HG03565 (cell line): ENCODE measurements around the gene ESPL1.

Experiments
- ATAC-seq: cut with Tn5 transposase; IDR thresholded peaks from one replicate; pipeline ENCODE4 v1.9.1; 2021; ENCODE audit warnings: mild to moderate bottlenecking, moderate library complexity; ENCODE audit not compliant: unreplicated experiment

ESPL1 gene

DNA sequence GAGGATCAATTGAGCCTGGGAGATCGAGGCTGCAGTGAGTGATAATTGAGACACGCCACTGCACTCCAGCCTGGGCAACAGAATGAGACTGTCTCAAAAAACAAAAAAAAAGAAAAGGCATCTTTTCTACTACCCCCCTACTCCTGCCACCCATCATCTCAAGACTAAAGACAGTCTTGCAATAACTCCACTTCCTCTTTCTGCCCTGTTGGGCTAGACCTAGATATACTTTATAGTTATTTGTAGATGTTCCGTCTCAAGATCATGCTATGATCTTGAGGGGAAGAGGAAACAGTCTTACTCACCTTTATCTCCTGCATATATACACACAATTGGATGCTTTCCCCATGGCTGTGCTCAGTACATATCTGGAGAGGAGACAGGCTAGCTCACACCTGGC is 12.1 kb upstream of the ESPL1 start:
- ATAC-seq, result no peak

DNA sequence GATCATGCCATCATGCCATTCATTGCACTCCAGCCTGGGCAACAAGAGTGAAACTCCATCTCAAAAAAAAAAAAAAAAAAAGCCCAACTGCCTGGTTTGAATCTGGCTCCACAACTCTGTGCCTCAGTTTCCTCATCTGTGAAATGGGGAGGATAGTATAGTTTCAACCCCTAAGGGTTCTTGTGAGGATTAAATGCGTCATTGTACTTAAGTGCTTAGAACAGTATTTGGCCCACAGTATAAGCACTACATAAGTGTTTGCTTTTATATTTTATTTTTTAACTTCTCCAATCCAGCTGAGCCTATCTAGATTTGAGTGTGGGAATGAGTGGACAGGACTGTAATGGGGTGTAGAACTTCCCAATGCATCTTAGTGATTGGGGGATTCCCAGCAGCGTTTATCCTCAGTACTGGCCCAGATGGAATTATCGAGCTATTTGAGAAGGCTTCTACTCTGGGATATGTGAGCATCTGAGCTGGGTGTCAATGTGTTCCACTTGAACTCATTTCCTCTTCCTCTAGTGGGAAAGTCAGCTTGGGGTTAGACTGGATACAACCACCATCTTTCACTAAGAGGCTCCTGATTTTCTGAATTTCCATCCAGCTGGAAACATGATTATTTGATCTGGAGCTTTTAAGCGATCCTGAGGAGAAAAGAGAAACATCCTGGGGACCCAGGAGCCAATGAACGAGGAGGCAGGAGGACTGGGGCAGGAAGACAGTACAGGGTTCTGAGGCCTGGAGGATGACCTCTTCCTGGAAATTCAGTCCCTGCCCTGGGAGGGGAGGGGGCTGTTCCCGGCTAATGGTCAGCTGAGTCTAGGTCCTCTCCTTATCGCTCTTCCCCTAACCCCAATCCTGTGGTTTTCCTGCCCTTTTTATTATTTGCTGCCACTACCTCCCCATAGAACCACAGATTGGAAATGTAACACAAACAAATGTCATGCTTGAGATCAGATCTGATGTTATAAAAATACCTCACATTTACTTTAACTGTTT is 9.3 kb upstream of the ESPL1 start:
- no peak for ATAC-seq

DNA sequence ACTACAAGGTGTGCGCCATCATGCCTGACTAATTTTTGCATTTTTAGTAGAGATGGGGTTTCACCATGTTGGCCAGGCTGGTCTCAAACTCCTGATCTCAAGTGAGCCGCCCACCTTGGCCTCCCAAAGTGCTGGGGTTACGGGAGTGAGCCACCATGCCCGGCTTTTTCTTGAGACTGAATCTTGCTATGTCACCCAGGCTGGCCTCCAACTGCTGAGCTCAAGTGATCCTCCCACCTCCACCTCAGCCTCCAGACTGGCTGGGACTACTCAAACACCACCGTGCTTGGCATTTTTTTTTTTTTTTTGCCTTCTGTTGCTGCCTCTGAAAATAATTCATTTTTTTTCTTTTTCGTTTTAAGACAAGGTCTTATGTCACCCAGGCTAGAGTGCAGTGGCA is 8.2 kb upstream of the ESPL1 start:
- no peak for ATAC-seq

DNA sequence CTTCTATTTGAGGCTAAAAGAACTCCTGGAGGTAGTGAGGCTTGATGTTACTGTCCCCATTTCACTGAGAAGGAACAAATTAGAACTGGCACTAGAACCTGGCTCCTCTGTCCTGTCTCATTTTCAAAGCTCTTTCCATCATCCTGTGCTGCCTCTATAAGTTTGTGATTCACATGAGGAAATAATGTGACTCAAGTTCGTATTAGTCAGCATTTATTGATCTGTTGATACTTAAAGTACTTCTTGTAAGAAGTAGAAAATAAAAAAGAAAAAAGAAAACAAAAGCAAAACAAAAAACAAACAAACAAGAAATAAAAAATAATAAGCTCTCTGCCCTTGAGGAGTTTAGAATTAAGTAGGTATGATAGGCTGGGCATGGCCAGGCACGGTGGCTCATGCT is 2.3 kb upstream of the ESPL1 start:
- ATAC-seq, result no peak

DNA sequence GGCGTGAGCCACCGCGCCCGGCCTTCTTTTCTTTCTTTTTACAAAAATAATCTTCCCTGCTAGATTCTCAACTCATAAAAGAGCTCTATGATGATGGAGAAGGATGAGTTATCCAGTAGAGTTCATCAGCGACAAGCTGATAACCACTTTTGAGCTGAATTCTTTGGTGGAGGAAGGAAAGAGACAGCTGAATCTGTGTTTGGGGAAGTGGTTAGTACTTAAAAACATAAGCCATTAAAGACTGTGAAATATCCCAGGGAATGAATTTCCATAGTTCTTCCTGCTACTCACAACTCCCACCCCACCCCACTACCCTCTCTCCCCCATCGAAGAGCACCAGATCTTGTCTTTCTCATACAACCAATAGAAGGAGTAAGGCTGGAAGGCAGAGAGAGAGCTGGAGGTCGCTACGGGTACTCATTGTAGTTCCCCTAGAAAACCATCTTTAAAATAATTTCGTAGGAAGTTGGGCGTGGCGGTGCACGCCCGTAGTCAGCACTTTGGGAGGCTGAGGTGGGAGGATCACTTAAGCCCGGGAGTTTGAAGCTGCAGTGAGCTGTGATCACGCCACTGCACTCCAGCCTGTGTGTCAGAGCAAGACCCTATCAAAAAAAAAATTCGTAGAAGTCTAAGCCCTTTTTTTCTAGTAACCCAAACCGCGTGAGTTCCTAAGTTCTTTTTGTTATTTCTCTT is 647 bp upstream of the ESPL1 start:
- no peak for ATAC-seq

DNA sequence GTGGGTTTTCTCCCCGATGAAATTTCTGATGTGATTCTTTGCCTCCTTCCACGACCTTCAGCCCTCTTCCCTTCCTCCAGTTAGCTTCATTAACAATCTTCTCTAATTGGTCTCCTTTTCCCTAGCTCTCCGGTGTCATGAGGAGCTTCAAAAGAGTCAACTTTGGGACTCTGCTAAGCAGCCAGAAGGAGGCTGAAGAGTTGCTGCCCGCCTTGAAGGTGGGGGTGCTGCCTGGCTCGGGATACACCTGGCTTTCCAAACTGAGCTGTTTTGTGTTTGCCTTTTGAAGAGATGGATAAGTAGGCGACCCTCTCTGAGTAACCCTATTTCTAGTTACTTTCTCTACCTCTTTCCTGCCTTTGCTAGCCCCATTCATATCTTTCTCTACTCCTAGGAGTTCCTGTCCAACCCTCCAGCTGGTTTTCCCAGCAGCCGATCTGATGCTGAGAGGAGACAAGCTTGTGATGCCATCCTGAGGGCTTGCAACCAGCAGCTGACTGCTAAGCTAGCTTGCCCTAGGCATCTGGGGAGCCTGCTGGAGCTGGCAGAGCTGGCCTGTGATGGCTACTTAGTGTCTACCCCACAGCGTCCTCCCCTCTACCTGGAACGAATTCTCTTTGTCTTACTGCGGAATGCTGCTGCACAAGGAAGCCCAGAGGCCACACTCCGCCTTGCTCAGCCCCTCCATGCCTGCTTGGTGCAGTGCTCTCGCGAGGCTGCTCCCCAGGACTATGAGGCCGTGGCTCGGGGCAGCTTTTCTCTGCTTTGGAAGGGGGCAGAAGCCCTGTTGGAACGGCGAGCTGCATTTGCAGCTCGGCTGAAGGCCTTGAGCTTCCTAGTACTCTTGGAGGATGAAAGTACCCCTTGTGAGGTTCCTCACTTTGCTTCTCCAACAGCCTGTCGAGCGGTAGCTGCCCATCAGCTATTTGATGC is 797 bp downstream of the ESPL1 start:
- no peak for ATAC-seq

DNA sequence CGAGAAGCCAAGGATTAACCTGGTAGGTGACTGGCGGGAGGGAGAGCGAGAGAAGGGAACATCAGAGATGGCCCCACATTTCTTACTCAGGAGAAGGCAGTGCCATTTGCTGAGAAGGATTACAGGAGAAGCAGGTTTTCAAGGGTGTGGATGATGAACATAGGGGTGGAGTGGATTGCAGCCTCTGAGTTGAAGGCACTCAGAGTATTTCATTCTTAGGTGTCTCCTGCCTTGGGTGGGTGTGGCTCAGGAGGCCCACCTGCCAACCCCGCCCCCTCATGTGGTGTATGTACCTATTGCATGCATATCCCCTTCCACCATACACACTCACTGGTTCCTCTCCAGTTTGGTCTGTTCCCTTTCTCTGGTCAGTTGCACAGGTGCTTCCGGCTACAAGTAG is 6.3 kb downstream of the ESPL1 start:
- no peak for ATAC-seq

DNA sequence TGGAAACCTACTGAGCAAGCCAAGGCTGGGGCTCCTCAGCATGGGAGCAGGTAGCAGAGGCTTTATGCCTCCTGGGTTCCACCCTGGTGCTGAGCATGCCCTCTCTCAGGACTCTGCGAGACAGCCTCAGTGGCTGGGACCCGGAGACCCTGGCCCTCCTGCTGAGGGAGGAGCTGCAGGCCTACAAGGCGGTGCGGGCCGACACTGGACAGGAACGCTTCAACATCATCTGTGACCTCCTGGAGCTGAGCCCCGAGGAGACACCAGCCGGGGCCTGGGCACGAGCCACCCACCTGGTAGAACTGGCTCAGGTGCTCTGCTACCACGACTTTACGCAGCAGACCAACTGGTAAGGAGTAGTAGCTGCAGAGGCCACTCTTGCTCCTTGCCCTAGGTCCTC is 8.4 kb downstream of the ESPL1 start:
- no peak for ATAC-seq

DNA sequence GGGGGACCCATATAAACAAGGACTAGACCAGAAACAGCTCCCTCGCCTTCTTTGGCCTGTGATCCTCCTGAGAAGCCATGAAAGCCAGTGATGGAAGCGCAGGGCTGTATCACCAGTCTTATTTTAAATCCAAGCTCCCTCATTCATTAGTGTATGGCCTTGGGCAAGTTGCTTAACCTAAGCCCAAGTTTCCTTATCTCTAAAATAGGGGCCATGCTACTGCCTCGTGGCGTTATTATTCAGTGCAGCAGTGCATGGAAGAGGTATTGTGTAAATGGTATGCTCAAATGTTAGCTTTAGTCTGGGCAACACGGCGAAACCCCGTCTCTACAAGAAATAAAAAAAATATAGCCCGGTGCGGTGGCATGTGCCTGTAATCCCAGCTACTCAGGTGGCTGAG is 9.9 kb downstream of the ESPL1 start:
- ATAC-seq, result no peak

DNA sequence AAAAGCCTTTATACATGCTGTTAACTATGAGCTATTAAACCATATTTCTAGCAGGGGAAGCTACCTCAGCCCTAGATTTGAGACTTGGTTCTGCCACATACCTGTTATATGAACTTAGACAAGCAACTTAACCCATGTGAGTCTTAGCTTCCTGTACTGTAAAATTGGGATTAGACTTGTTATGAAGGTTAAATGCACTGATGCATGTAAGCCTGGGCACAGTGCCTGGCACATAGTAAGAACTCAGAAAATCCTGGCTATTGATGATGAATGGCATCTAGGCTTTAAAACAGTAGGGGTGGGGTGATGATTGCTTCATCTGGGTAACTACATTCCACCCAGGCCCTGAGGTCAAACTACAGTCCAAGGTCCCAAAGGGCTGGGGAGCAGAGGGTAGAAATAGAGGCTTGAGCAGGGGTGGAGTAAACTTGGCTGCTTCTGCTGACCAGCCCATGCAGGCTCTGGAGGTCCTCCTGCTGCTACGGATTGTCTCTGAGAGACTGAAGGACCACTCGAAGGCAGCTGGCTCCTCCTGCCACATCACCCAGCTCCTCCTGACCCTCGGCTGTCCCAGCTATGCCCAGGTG is 11.3 kb downstream of the ESPL1 start:
- ATAC-seq, result no peak

DNA sequence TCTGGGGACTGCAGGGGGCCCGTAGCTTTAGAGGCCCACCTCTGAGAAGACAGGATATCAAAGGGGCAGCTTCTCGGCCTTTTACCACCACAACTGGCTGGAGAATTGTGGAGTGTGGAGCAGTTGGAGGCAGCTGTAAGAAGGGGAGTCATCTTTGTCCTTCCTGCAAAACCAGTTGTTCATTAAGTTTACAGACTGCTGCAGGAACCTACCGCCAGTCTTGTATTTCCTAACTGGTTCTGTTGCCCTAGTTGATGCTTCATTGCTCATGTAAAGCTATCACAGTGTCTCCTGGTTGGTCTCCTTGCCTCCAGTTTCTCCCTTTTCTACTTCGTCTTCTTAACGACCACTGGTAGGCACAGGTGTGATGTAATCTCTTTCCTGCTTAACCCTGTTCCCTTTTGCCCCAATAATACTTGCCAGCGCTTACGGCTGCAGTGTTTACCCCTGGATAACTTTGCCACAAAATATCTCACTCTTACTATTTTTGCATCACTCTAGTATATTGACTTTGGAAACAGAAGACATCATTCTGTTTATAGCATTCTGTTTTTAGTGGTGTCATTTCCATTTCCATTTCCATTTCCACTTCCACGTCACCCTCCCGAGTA is 11.9 kb downstream of the ESPL1 start:
- ATAC-seq, result no peak

DNA sequence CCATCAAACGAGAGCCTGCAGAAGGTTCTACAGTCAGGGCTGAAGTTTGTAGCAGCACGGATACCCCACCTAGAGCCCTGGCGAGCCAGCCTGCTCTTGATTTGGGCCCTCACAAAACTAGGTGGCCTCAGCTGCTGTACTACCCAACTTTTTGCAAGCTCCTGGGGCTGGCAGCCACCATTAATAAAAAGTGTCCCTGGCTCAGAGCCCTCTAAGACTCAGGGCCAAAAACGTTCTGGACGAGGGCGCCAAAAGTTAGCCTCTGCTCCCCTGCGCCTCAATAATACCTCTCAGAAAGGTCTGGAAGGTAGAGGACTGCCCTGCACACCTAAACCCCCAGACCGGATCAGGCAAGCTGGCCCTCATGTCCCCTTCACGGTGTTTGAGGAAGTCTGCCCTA is 18.3 kb downstream of the ESPL1 start:
- no peak for ATAC-seq

DNA sequence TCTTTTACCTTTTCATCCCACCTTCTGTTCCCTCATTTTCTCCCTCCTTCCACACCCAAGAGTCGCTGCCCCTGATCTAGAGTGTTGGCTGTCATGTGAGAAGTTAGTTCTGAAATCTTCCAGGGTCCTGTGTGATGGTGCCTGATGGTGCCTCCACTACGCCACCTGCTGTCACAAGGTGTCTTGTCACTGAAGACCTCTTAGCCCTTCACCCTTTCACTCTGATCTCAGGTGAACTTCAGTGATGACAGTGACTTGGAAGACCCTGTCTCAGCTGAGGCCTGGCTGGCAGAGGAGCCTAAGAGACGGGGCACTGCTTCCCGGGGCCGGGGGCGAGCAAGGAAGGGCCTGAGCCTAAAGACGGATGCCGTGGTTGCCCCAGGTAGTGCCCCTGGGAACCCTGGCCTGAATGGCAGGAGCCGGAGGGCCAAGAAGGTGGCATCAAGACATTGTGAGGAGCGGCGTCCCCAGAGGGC is 19.7 kb downstream of the ESPL1 start:
- ATAC-seq, result no peak

DNA sequence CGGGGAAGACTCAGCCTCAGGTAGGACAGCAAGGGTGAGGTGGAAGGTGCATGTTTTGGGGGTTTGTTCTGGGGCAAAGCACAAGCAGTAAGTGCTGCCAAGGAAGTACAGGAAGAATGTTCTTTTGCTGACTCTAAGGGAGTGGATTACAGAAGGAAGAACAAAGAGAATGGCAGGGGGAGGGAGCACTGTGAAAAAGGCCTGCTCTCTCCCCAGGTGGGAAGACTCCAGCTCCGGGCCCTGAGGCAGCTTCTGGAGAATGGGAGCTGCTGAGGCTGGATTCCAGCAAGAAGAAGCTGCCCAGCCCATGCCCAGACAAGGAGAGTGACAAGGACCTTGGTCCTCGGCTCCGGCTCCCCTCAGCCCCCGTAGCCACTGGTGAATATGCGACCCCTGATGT is 20.2 kb downstream of the ESPL1 start:
- no peak for ATAC-seq

DNA sequence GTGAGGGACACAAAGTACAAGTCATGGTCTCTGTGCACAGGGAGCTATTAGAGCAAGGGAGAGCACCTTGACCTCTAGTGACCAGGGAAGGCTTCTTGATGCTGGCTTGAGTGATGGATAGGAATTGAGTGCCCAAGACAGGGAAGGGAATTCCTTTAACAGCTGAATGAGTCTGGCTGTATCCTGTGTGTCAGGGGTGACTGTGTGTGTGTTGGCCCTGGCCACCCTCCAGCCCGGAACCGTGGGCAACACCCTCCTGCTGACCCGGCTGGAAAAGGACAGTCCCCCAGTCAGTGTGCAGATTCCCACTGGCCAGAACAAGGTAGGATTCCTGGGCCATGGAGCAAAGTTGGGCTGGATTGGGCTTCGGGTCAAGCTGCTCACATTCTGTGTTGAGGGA is 21.8 kb downstream of the ESPL1 start:
- ATAC-seq, result no peak

DNA sequence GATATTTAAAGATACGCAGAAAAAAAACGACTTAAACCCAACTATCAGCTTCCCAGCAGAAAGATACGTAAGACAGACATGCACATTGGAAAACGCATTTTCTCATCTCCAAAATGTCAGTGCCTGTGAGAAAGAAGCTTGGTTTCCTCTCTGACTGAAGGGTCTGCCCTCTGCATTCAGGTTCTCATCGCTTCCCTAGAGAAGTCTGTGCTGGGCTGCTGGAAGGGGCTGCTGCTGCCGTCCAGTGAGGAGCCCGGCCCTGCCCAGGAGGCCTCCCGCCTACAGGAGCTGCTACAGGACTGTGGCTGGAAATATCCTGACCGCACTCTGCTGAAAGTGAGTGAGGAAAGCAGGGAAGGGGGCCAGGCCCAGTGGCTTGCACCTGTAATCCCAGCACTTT is 22.6 kb downstream of the ESPL1 start:
- no peak for ATAC-seq

DNA sequence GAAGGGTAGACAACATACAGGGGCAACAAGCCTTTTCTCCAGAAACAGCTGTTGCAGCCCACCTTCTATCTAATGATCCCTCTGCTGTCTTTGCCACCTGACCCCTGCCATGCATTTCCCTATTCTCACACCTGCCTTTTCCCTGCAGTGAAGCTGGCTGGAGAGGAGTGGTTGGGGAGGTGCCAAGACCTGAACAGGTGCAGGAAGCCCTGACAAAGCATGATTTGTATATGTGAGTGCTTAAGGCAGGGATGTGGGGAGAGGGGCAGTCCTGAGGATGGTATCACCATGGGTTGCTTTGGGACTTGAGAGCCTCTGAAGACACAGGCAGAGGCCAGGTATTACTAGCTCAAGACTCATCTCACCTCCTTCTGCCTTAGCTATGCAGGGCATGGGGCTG is 24.3 kb downstream of the ESPL1 start:
- no peak for ATAC-seq

DNA sequence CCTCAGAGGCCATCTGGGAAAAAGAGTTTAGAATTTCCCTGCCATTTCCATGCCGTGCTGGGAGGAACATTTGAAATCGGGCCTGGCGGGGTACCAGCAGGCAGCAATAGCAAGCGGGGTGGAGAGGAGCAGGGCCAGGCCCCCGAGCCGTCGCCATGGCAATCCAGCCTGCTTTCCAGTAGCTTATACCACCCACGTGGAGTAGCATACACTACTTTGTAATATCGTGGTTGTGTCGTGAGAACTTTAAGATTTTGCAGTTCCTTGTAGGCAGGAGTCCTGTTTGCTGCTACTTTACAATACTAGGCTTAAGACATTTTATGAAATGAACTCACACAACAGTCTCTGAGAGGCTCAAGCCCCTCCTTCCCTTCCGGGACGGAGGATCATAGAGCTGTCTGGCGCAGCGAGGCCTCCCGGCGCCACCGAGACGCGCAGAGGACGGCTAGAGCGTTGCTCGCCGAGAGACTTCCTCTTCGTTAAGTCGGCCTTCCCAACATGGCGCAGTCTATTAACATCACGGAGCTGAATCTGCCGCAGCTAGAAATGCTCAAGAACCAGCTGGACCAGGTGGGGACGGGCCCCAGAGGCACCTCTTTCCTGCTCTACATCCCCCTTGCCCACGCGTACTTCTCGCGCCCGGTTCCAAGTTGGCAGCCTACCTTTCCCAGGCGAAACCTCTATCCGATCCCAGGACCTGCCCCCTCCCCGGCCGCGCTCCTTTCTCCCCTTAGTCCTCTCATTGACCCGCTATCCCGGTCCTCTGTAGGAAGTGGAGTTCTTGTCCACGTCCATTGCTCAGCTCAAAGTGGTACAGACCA is 27.2 kb downstream of the ESPL1 start, which contains the start of gene PFDN5:
Gene PFDN5 (plus strand): TSS at position 473 of the 821 bp plus-strand sequence. CDS start 26 bp downstream, at position 499.
- peak; percentile 72 for ATAC-seq

DNA sequence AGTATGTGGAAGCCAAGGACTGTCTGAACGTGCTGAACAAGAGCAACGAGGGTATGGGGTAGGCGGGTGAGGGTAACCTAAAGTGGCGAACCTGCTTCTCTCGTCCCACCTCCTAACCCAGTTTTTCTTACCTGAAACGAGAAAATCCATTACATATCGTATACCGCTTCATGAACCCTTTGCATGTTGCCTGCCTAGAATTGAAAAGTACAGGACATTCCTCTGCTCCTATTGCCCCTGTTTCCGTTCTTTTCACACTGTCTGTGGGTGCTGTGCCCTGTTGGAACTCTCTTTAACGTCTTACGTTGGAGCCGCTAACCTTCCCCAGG is 27.8 kb downstream of the ESPL1 start:
- no peak for ATAC-seq
